Spleen (tissue), 11 donors: ENCODE measurements around the gene NEK9. TPM values are rescaled to one million over a fixed set of nuclear protein-coding genes. Genes with fewer than 3 reads are reported as not detected.
A peak's percentile ranks its signal among the peaks of the same experiment; 100 is the strongest.
"Not testable (repeated sequence)": the region's sequence is repeated elsewhere in the genome, so short reads cannot be mapped to it uniquely, and the experiment has no call there.

Experiments used
- DNase-seq: peaks from one replicate; pipeline ENCODE4 v3.0.0-alpha.2; 2020
- H3K27ac ChIP-seq, 8 donors: fragments of 200-600 bp; sonication (generic) in 7 of 8; 1 replicate in 4 of 8; 2 replicates in 4 of 8; pipeline versions ENCODE4 v1.5.0 to v1.8.0; 2016 to 2021; ENCODE audit warnings: inconsistent platforms in 4 of 8, mild to moderate bottlenecking in 4 of 8, moderate library complexity in 1 of 8
- H3K27me3 ChIP-seq, 7 donors: fragments of 200-600 bp; sonication (generic) in 6 of 7; replicated peaks in 1 of 7; 1 replicate in 4 of 7; 2 replicates in 3 of 7; pipeline versions ENCODE4 v1.5.0 to v1.8.0; 2016 to 2021; ENCODE audit warnings: inconsistent platforms in 3 of 7, mild to moderate bottlenecking in 1 of 7
- H3K36me3 ChIP-seq, 6 donors: fragments of 200-600 bp; sonication (generic) in 5 of 6; 1 replicate in 4 of 6; 2 replicates in 2 of 6; pipeline versions ENCODE4 v1.5.0 to v1.8.0; 2016 to 2021; ENCODE audit warnings: inconsistent platforms in 2 of 6
- H3K4me1 ChIP-seq, 6 donors: fragments of 200-600 bp; sonication (generic) in 5 of 6; 1 replicate in 3 of 6; 2 replicates in 3 of 6; pipeline versions ENCODE4 v1.5.0 to v1.8.0; 2016 to 2021; ENCODE audit warnings: inconsistent platforms in 3 of 6
- H3K4me3 ChIP-seq, 8 donors: fragments of 200-600 bp; sonication (generic) in 7 of 8; 1 replicate in 4 of 8; 2 replicates in 4 of 8; pipeline versions ENCODE4 v1.5.0 to v1.8.0; 2016 to 2021; ENCODE audit warnings: inconsistent platforms in 4 of 8, mild to moderate bottlenecking in 4 of 8, moderate library complexity in 2 of 8
- H3K9me3 ChIP-seq, 8 donors: fragments of 200-600 bp; sonication (generic) in 7 of 8; 1 replicate in 4 of 8; 2 replicates in 4 of 8; pipeline versions ENCODE4 v1.5.0 to v1.8.0; 2016 to 2021; ENCODE audit warnings: inconsistent platforms in 4 of 8
- CTCF ChIP-seq, 11 experiments: fragments of 200-600 bp in 7 of 11; fragments of 450-650 bp in 4 of 11; sonication (generic) in 4 of 11; IDR thresholded peaks in 8 of 11; conservative IDR thresholded peaks in 3 of 11; 1 replicate in 7 of 11; 2 replicates in 4 of 11; pipeline versions ENCODE4 v1.4.0 to v1.8.0; 2016 to 2021; ENCODE audit warnings: antibody characterized with exemption in 11 of 11, inconsistent platforms in 4 of 11, mild to moderate bottlenecking in 1 of 11
- POLR2A ChIP-seq, 3 donors: fragments of 450-650 bp; IDR thresholded peaks; one replicate each; pipeline ENCODE4 v1.5.1; 2017; ENCODE audit warnings: antibody characterized with exemption in 3 of 3, mild to moderate bottlenecking in 1 of 3
- POLR2AphosphoS5 ChIP-seq, 3 donors: sonication (generic); formaldehyde crosslinking; IDR thresholded peaks; one replicate each; pipeline ENCODE4 v1.5.1; 2017; ENCODE audit warnings: antibody characterized with exemption in 3 of 3
- WGBS, 5 donors: extraction: QIAGEN DNeasy Blood & Tissue Kit in 3 of 5; methylation state at CpG; one replicate each; pipeline versions ENCODE4 v1.1.5 to v1.1.7; 2013 to 2018; 5-methylcytosine and 5-hydroxymethylcytosine counted together
- intact Hi-C: fragments of 100-400 bp; cut with DNase I; formaldehyde crosslinking; loops from one replicate; pipeline ENCODE4 v1.15.0; 2023; ENCODE audit warnings: low total_unique reads
- polyA plus RNA-seq, 3 donors: library from polyadenylated mRNA; stranded (reverse); fragments of 200-250 nt; gene quantifications; one replicate each; pipeline ENCODE4 v1.2.1, GENCODE V29; 2013
- total RNA-seq, 7 donors: library from RNA; depleted of rRNA in 3 of 7; stranded (reverse); fragments of >200 nt in 3 of 7; fragmentation: NEBNext Ultra II Directional in 4 of 7; extraction: Animal tissue kit (Norgen Biotek cat#: 25700) in 4 of 7; gene quantifications; one replicate each; pipeline versions ENCODE4 v1.1.0 to v1.2.1, GENCODE V29; 2016 to 2021
- donor health status: healthy with polysubstance abuse.
- donor health status: DM: no; HTN: no; CAD: no; lungs with moderate emphysema.
- donor health status: DM: no; HTN: no; CAD: no.
- donor health status: Bipolar disorder and iron deficiency.
- donor health status: healthy.
- donor health status: DM: no; HTN: no; CAD: no.
- donor health status: DM: yes; HTN: yes; CAD: no.

Gene NEK9
- total and polyA plus RNA-seq, 10 donors: 31.7 to 102 (median 72.0) TPM

- Histone ChIP-seq H3K27me3 (no peaks in the 10 kb centered on the region), H3K27ac (peak overlapping the region in 3 of 8 donors; percentile 81 to 88 (median 86)), H3K9me3 (no peaks in the 10 kb centered on the region), H3K4me3 (no peak overlapping the region), H3K4me1 (peaks cover 0 to 30% (median 21%) of the 10 kb centered on the region in 6 donors), H3K36me3 (no peaks in the 10 kb centered on the region)
- intact Hi-C loops: no loop called here
- WGBS, 5 donors: 79 to 89% (median 87%) methylated on average over 9 of the region's 9 CpGs
- TF ChIP-seq CTCF (IDR thresholded peaks at IDR 0.05 in 8 of 11, conservative IDR thresholded peaks at IDR 0.05 in 3 of 11) (no peak), POLR2A (IDR thresholded peaks at IDR 0.05) (no peak), POLR2AphosphoS5 (IDR thresholded peaks at IDR 0.05) (no peak)
- DNase-seq: no peak
Observed at GRCh38 chr14:75070383-75070782, 56.5 kb downstream of the NEK9 start.

GRCh38 chr14:75069811-75070145, 57.1 kb downstream of the NEK9 start:
- no peak for DNase-seq
- peak overlapping the region; percentile 59 to 88 (median 82) for H3K27ac ChIP-seq
- H3K36me3 ChIP-seq: no peaks in the 10 kb centered on the region
- no peaks in the 10 kb centered on the region for H3K9me3 ChIP-seq
- WGBS, 5 donors: 39 to 64% (median 56%) methylated on average over 8 to 12 of the region's 12 CpGs
- H3K4me3 ChIP-seq: peak overlapping the region; percentile 34 to 81 (median 56)
- intact Hi-C loops: no loop called here
- no peak for TF ChIP-seq POLR2AphosphoS5 (IDR thresholded peaks at IDR 0.05)
- TF ChIP-seq POLR2A (IDR thresholded peaks at IDR 0.05): no peak
- no peak for TF ChIP-seq CTCF (IDR thresholded peaks at IDR 0.05 in 8 of 11, conservative IDR thresholded peaks at IDR 0.05 in 3 of 11)
- peaks cover 0 to 30% (median 21%) of the 10 kb centered on the region in 6 donors for H3K4me1 ChIP-seq
- H3K27me3 ChIP-seq: no peaks in the 10 kb centered on the region

GRCh38 chr14:75069121-75069810, 57.6 kb downstream of the NEK9 start, which contains the start of gene ZC2HC1C:
TSS of gene ZC2HC1C (plus strand) at chr14:75069641. CDS start at chr14:75070574, 933 bp downstream.
- WGBS, 5 donors: 1 to 6% (median 5%) methylated on average over 31 to 58 of the region's 58 CpGs
- TF ChIP-seq POLR2AphosphoS5 (IDR thresholded peaks at IDR 0.05) (peak; percentile 74 to 89 (median 85)), CTCF (IDR thresholded peaks at IDR 0.05 in 8 of 11, conservative IDR thresholded peaks at IDR 0.05 in 3 of 11) (peak in 2 of 11 experiments; percentile 6 to 14), POLR2A (IDR thresholded peaks at IDR 0.05) (no peak)
- Histone ChIP-seq H3K36me3 (no peaks in the 10 kb centered on the region), H3K9me3 (no peaks in the 10 kb centered on the region), H3K27me3 (no peaks in the 10 kb centered on the region), H3K4me1 (peaks cover 1 to 34% (median 24%) of the 10 kb centered on the region in 6 donors), H3K27ac (peak within 1 kb of the TSS; percentile 59 to 88 (median 82)), H3K4me3 (peak within 1 kb of the TSS; percentile 34 to 81 (median 56))
- DNase-seq: peak; percentile 92
- intact Hi-C loops: no loop called here

- no peaks in the 10 kb centered on the region for H3K9me3 ChIP-seq
- DNase-seq: no peak
- no peaks in the 10 kb centered on the region for H3K27me3 ChIP-seq
- no peaks in the 10 kb centered on the region for H3K36me3 ChIP-seq
- intact Hi-C loops: no loop called here
- peaks cover 5 to 41% (median 28%) of the 10 kb centered on the region in 6 donors for H3K4me1 ChIP-seq
- 29 to 42% (median 33%) methylated on average over 15 of the region's 15 CpGs for WGBS, 5 donors
- peak overlapping the region; percentile 59 to 88 (median 82) for H3K27ac ChIP-seq
- H3K4me3 ChIP-seq: peak overlapping the region; percentile 34 to 81 (median 56)
- no peak for TF ChIP-seq POLR2A (IDR thresholded peaks at IDR 0.05)
- TF ChIP-seq CTCF (IDR thresholded peaks at IDR 0.05 in 8 of 11, conservative IDR thresholded peaks at IDR 0.05 in 3 of 11): no peak
- TF ChIP-seq POLR2AphosphoS5 (IDR thresholded peaks at IDR 0.05): no peak
Observed at GRCh38 chr14:75068294-75069120, 58.3 kb downstream of the NEK9 start.

- Histone ChIP-seq H3K27ac (peak overlapping the region in 7 of 8 donors; percentile 59 to 88 (median 81)), H3K4me1 (peaks cover 8 to 48% (median 35%) of the 10 kb centered on the region in 6 donors)
- H3K4me3 ChIP-seq, DNase-seq, H3K27me3 ChIP-seq, H3K36me3 ChIP-seq, H3K9me3 ChIP-seq, intact Hi-C loops: not testable (repeated sequence)
- WGBS, 5 donors: 81 to 93% (median 86%) methylated on average over 4 of the region's 4 CpGs
Observed at GRCh38 chr14:75067765-75068164, 59.1 kb downstream of the NEK9 start.
